ENCODE data around the gene RLBP1.

The RLBP1 gene

DNA sequence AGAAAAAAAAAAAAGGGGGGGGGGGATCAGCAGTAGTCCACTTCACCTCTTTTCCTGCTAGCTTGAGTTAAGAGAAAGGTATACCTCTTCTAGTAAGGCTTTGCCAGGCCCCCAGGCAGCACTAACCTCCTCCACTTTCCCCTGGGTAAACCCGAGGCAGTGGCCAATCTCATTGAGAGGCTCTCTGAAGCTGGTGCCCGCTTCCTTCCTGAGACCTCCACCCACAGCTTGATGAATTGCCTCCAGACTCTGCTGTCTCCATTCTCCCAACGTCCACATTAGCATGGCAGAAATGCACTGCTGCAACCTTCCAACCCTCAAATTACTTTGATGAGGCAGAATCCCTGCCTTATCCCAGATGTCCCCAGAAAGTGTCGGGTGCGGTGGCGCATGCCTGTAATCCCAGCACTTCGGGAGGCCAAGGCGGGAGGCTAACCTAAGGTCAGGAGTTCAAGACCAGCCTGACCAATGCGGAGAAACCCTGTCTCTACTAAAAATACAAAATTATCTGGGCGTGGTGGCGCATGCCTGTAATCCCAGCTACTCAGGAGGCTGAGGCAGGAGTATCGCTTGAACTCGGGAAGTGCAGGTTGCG, 15.3 kb downstream of the RLBP1 start:
- DNase-seq: no peak

DNA sequence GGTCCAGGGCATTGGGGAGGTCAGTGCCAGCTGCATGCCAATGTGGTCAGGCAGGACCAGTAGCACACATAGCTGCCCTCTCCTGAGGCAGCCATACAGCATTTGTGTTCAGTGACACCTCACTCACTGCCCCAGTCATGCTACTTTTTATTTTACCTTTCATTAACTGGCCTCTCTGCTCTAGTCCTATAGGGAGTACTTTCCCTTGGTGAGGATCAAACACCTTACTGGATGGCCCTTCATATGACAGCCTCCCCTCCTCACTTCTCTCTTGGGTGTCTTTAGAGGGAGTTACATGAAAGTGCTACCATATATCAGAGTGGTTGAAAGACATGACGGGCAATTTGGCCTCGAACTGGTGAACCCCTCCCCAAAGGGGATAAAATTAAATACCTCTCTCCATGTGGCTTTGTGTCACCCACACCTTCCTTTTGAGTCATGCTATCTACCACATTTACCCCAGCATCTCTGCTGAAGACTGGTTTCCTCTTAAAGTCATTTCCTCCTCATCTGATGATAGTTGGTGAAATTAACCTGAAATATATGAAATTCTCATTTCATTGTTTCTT, 17.6 kb downstream of the RLBP1 start:
- no peak for DNase-seq

DNA sequence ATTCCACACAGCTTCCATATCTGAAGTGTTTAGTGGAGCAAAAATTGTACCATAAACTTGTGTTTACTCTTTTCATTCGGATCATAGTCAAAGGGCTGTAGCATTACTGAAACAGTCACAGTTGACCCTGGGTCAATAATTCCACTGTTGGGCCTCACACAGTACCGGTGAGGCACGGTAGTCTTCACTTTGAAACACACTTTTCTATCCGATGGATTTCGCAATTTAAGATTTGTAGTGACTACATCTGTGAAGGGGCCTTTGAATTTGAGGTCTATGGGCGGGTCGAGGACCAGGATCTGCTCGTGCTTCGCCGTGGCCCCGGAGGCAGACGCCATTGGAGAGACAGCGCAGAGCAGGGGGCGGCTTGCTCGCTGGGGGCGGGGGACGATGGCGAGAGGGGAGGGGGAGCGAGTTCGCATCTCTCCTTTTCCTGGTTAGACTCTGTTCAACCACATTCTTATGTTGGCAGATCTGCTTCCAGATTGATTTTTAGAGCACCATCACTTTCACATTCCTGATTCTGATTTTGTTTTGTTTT, 19.8 kb downstream of the RLBP1 start:
- DNase-seq: no peak

DNA sequence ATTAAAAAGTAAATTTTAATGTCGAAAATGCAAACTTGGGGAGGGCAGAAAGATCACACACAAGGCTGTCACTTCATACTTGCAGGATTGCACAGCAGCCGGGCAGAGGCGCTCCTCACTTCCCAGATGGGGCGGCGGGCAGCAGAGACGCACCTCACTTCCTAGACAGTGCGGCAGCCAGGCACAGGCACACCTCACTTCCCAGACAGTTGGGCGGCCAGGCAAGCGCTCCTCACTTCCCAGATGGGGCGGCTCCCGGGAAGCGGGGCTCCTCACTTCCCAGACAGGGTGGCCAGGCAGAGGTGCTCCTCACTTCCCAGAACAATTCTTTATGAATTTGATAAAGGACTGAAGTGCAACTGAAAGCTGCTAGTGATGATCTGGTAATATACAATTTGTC, 21.2 kb downstream of the RLBP1 start:
- DNase-seq: no peak

DNA sequence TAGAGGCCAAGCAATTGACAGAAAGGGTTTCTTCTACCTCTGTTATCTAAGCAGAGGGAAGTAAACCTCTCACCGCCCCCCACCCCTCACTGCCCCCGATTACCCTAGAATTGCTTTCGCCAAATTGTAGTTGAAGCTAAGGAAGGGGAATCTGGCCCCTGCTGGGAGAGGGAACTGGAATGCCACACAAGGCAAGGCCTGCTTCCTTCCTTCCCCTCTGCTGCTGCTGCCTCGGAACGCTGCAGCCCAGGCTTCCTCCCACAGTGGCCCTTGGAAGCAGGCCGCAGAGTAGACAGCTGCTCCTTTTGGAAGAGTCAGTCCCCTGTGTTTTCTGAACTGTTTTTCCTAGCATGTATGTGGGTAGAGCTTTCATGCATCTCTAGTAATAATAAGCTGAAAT, 21.6 kb downstream of the RLBP1 start:
- DNase-seq: peak; percentile 37

DNA sequence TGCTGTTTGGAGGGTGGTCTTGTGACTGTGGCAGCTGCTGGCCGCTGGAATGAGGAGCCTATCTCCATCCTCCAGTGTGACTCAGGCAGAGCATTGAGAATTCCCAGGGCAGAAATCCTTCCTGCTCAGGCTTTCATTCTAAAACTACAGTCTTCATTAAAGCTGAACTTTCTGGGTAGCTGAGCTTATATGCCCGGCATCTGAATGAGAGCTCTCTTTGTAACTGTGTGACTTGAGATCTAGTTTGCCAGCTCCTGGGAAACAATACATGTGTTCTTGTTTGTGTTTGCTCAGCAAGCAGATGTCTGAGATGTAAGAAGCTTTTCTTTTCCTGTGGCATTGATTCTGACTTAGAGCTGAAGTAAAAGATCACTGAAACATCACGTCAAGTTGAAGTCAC, 22.4 kb downstream of the RLBP1 start:
- peak; percentile 41 for DNase-seq

DNA sequence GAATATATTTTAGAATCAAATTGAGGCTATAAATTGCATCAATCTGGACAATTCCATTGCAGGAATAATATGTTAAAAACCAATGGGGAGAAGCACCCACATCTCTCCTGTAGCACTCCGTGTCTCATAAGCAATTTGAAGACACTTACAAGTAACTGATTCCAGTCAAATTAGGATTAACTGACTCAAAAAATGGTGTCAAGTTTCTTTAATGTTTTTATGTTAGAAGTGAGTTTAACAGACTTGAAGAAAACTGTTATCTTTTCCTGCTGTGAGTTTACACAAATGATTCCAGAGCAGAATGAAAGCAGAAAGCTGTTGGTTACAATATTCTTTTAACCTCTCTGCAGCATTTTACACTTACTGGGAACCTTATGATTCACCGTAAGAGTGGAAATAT, 23.2 kb downstream of the RLBP1 start:
- DNase-seq: no peak

DNA sequence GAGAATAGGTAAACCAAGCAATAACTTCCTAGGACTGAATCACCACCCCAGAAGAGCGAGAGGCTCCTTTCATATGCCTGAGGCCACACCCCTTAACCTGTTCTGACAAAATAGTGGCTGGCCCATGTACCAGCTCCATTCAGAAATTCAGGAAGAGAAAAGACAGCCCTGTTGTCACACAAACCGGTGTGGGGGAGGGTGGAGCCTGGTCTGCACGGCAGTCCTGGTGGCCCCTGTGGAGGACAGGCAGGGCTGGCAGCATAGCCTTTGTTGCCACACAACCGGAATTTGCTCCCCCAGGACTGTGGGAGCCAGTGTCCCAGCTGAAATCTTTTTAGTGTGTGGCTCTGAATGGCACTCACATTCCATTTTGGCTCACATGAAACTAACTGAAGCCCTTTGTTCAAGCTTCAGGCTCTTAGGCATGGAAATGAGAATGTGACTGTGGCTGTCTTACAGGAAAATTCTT, 23.8 kb downstream of the RLBP1 start:
- peak; percentile 70 for DNase-seq

DNA sequence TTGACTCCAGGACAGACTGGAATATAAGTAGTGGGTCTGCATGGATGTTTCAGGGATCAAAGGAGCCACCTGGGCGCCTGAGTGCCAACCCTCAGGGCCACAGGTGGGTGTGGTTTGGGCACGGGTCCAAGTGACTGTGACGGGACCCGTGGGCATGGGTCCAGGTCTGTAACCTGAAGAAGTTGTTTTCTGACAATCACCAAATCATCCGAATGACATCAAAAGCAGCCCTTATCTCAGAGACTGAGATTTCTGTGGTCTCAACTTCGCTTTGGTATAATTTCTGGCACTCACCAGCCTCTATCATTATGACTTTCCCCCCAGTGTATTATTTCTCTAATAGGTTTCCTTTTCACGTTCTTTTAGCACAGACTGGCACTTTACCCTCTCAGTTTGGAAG, 24.4 kb downstream of the RLBP1 start:
- no peak for DNase-seq

DNA sequence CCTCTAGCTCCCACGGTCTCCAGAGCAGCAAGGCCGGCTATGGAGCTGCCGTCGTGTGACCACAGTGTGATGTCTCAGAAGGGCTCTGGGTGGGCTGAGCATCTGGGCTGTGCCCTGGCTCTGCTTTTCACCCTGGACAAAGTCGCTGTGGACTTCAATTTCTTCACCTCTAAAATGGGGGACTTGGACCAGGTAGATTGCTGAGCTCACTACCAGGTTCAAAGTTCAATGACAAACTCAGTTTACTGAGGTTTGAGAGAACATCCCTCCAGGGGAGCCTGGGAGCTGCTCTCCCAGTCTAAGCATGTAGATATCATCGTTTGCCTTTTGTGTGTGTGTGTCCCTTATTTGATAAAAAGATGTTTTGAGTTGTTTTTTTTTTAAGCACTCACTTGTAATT, 25.1 kb downstream of the RLBP1 start:
- DNase-seq: no peak

DNA sequence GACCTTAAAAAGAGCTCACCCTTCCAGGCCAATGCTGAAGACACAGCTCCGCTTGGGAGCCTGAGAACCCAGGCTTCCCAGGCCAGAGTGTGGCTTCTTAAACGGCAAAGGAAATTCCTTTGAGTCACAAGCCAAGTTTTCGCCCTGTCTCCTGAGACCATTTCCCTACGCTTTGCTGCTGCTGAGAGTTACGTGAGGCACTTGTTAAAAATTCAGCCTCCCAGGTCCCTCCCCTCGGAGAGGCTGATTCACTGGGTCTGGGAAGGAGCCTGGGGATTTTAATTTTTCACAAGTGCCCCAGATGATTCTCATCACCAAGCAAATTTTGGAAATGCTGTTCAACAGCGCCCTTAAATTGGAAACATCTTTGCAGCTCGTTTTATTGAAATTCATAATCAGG, 25.5 kb downstream of the RLBP1 start:
- DNase-seq: no peak

DNA sequence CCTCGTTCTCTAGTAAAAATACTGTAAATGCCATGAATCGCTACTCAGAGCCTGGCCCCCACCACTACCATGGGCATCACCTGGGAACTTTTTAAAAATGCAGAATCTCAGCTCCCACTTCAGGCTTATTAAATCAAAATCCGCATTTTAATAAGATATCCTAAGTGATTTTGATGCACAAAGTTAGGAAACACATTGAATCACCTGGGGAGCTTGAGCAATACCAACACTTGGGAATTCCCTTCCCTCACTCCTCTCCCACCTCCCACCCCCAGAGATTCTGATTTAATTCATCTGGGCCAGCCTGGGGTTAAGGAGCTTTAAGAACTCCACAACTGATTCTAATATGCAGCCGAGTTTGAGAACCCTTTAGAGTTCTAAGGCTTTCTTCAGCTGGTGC, 26.8 kb downstream of the RLBP1 start:
- DNase-seq: no peak

DNA sequence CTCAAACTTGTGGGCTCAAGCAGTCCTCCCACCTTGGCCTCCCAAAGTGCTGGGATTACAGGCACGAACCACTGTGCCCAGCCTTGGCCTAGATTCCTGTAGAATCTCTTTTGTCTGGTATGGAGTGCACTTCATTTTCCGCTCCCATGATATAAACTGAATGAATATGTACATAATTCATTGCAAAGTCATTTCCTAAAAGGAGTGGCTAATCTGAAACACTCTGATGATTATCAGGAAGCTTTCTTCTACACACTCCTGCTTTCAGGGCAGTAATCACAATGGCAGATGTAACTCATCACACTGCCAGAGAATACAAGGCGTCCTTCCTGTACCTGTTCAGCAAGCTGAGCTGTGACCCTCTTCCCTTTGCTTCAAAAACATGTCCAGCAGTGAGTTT, 28.6 kb downstream of the RLBP1 start:
- DNase-seq: no peak

DNA sequence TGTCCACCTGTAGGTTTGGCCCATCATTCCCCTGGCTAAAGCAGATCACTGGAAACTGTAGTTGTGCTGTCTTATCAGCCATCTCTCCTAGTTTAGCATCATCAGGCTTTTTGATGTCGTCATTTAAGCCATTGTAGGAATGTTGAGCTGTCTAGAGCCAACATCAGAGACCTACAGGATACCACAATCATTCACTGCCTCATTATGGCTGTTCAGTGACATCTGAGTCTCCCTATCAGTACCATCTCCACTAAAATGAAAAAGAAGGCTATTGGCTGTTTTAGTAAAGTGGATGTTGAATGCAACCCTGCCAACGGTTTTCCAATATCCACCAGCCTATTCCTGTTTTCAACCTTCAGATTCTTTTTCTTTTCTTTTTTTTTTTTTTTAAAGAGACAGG, 29.2 kb downstream of the RLBP1 start:
- no peak for DNase-seq

DNA sequence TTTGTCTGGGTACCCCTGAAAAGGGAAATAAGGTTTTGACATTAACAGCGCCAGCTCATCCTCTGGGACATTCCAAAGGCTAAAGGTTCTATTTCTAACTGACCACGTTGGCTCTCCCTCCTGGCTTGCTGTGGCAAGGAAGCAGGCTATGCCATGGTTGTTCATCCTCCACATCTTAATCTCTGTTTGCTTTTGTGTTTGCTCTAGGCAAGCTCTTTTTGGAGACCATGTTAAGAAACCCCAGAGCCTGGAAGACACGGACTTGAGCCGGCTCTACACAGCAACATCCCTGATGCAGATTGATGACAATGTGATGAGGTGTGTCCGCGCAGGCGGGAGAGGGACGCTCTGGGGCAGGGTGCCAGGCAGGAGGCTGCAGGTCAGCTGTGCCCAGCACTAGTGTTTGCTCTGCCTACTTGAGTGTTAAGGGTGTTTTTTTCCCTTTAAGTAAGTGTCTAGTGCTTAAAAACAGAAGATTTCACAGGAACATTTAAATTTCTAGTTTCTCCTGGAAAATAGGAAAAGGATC, 33.3 kb downstream of the RLBP1 start:
- no peak for DNase-seq

DNA sequence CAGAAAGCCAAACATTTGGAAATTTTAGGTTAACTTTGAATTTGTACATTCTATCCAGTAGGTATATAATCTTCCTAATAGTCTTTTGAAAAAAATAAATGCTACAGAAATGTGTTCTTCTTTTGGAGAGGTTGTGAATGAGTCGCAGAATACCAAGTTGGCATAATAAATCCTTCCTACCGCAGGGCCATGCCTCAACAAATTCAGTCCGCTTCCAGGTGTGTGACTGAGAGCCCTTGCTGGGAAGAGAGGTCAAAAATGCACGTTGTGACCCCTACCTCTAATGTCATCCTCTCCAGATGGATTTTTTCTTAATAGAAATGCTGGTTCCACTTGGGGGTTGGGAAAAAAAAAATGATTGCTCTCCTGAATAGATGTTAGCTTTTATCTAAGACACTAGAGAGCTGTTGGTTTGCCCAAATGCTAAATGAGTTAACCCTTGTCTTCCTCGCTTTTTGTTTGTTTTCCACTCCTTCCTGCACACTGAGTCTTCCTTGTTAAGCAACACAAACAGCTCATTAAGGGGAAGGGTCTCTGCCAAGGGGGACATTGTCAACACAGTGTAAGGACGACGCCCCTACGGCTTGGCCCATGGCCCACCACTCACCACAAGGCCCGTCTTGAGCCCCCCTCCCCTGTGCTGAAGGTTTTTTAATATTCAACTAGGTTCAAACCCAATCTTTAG, 33.9 kb downstream of the RLBP1 start:
- no peak for DNase-seq

DNA sequence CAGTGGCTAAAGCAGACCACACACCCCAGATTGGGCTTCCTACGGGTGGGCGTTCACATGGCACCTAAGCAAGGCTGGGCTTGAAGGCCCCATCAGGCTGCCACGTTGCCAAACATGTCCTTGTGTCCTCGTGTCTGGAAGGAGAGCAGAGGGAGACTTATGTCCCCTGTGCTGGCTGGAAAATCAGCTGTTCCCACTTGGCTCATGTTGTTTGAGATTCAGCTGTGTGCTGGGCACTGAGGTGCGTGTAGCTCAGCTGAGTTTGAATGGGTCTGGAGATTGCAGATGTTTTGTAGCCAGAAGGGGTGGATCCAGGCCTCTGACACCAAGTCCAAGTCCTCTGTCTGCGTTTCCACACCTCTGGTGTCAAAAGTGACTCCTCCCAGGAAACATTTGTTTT, 34.6 kb downstream of the RLBP1 start:
- DNase-seq: no peak

DNA sequence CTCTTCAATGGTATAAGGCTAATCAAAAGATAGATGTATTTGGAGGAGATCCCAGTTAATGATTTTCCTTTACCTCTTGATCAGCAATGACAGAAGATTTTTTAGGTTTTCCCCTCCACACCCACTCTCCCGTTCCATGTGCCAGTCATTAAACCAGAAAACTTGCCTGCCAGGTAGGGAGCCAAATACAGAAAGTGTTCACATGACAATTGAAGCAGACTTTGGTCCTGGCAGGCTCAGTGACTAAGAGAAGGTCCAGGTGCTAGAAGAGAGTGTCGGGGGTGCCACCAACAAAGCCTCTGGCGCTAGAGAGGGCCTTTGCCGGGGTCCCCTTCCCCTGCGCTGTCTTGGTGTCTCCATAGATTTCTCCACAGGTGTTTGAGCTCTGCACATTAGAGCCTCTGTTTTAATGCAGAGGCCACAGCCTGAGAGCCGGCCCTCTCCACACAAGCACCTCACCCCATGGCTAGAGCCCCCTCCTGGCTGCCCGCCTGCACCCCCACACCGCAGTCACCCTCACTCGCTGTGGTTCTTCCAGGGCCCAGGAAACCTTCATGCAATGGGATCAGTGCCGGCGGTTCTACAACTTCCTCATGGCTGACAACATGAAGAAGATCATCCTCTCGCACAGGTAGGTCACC, 36.4 kb downstream of the RLBP1 start:
- no peak for DNase-seq

DNA sequence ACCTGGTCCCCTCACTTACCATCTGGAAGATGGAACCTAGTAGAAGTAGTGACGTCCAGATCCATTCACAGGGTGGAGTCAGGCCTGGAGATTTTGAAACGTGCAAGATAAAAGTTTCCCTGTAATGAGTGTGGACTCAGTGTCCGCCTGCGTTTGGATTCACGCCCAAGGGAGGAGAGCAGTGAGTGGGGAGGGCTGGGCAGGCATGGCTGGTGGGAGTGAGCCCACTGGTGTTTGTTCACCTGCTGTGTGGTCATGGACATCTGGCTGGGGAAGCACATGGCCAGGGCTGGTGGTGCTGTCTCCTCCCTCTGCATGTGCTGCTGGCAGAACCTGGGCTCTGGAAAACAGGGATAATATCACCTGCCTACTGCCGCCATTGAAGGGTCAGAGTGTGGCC, 37.0 kb downstream of the RLBP1 start:
- no peak for DNase-seq

DNA sequence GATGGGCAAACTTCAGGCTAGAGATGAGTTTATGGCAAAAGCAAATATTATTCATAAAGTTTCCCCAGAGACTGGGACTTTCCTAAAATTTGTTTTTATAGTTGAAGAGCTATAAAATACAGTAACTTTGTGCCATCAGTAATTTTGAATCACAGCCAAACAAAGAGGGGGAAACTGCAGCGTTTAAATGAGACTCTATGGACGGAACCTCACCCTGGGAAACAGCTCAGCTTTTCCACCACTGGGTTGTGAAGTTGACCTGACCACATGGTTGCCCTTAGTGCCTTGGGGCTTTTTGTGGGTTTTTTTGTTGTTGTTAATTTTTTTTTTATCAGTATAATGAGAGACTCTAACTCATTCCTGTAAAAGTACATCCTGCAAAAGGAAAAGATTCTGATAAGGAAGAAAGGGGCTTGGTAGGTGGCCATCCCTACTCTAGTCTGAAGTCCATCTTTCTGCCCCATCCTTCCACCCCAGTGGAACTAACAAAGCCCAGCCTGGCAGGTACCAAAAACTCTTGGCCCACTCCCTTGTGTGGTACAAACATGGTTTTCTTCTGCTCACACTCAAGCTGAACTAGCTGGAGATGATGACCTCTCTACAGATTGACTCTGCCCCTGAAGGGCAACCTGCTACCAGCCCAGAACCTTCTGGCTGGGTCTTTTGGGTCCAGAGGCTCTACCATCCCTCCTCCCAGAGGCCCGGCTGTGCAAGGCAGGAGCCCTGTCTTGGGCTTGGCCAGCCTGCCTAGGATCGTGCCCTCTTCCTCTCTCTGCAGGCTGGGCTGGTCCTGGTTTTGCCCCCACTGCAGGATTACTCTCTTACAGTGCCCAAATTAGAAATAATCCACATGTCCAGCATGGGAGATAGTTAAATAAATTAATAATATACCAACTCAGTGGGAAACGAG, 41.2 kb downstream of the RLBP1 start:
- DNase-seq: no peak

DNA sequence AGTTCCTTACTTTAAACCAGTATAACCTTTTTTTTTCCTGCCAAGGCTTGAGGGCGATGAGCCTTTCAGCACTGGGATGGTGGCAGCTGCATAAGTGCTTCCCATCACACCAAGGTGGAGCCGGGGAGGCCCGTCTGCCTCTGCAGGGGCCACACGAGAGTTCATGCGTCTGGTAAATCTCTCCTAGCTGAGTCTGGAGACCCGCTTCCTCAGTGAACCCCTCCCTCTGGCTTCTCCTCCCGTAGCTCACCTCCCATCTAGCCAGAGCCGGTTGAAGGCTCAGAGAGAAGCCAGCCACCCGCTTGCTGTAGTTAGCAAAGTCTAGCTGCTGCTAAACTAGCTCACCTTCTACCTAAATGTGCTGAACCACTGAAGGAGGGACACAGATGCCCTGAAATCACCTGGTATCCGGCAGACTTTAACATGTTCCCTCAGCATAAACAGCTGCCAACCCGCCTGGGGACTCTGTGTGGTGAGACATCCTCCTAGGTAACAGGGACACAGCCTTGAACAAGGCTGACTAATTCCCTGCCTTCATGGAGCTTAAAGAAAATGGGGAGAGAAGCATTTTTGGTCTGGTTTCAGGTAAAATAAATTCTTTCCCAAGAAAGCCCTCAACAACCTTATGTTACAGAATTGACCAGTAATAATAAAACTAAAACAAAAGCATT, 42.9 kb downstream of the RLBP1 start:
- DNase-seq: no peak

Measured in eye (tissue), 1 donor.